Suprapubic skin (tissue), 4 donors: ENCODE results near the gene AGPAT1. TPM values are rescaled to one million over a fixed set of nuclear protein-coding genes. Genes with fewer than 3 reads are reported as not detected.

Experiments
- DNase-seq, 2 donors: peaks; one replicate each; pipeline ENCODE4 v3.0.0-alpha.2; 2019; ENCODE audit warnings: low spot score in 2 of 2
- H3K27ac ChIP-seq: fragments of 200-600 bp; sonication (generic); one replicate; pipeline ENCODE4 v1.5.1; 2019
- H3K27me3 ChIP-seq: fragments of 200-600 bp; sonication (generic); one replicate; pipeline ENCODE4 v1.5.1; 2019
- H3K36me3 ChIP-seq: fragments of 200-600 bp; sonication (generic); one replicate; pipeline ENCODE4 v1.5.1; 2019
- H3K4me1 ChIP-seq: fragments of 200-600 bp; sonication (generic); one replicate; pipeline ENCODE4 v1.5.1; 2019
- H3K4me3 ChIP-seq: fragments of 200-600 bp; sonication (generic); one replicate; pipeline ENCODE4 v1.5.1; 2019; ENCODE audit warnings: mild to moderate bottlenecking
- H3K9me3 ChIP-seq: fragments of 200-600 bp; sonication (generic); one replicate; pipeline ENCODE4 v1.5.1; 2019
- CTCF ChIP-seq, 2 donors: fragments of 200-600 bp in 1 of 2; fragments of 450-650 bp in 1 of 2; sonication (generic) in 1 of 2; IDR thresholded peaks; one replicate each; pipeline ENCODE4 v1.5.1; 2016 to 2019; ENCODE audit warnings: antibody characterized with exemption in 2 of 2, mild to moderate bottlenecking in 1 of 2, moderate library complexity in 1 of 2
- EP300 ChIP-seq: sonication (generic); formaldehyde crosslinking; IDR thresholded peaks from one replicate; pipeline ENCODE4 v1.6.1; 2017; ENCODE audit warnings: antibody characterized with exemption
- POLR2A ChIP-seq, 2 donors: fragments of 450-650 bp; IDR thresholded peaks; one replicate each; pipeline ENCODE4 v1.6.1; 2017; ENCODE audit warnings: antibody characterized with exemption in 2 of 2, mild to moderate bottlenecking in 2 of 2, moderate library complexity in 2 of 2
- POLR2AphosphoS5 ChIP-seq, 3 donors: sonication (generic); formaldehyde crosslinking; IDR thresholded peaks; one replicate each; pipeline ENCODE4 v1.6.1; 2017; ENCODE audit warnings: antibody characterized with exemption in 3 of 3
- WGBS: methylation state at CpG from one replicate; pipeline ENCODE4 v1.1.5; 2018; 5-methylcytosine and 5-hydroxymethylcytosine counted together
- total RNA-seq, 4 donors: library from RNA; depleted of rRNA; stranded (reverse); fragments of >200 nt; gene quantifications; one replicate each; pipeline ENCODE4 v1.1.0, GENCODE V29; 2016

AGPAT1 gene
- total RNA-seq, 4 donors from 2014 or later, result 30.4 to 68.9 (median 42.6) TPM

GRCh38 chr6:32182555-32182981 is 6.7 kb upstream of the AGPAT1 start:
- DNase-seq, result no peak
- TF ChIP-seq POLR2A (IDR thresholded peaks at IDR 0.05), result no peak
- TF ChIP-seq POLR2AphosphoS5 (IDR thresholded peaks at IDR 0.05), result no peak
- TF ChIP-seq EP300, result no peak
- no peak for TF ChIP-seq CTCF (IDR thresholded peaks at IDR 0.05)
- no peaks in the 10 kb centered on the region for H3K27me3 ChIP-seq
- no peak overlapping the region for H3K27ac ChIP-seq
- WGBS, result 70% methylated on average over 7 of the region's 10 CpGs
- peaks cover 58% of the 10 kb centered on the region for H3K4me1 ChIP-seq
- H3K4me3 ChIP-seq, result no peak overlapping the region
- peaks cover 41% of the 10 kb centered on the region for H3K36me3 ChIP-seq
- no peaks in the 10 kb centered on the region for H3K9me3 ChIP-seq

GRCh38 chr6:32181915-32182529 is 6.1 kb upstream of the AGPAT1 start:
- Histone ChIP-seq H3K36me3 (peaks cover 35% of the 10 kb centered on the region), H3K4me3 (no peak overlapping the region), H3K9me3 (no peaks in the 10 kb centered on the region), H3K27me3 (no peaks in the 10 kb centered on the region), H3K4me1 (peaks cover 58% of the 10 kb centered on the region), H3K27ac (peak overlapping the region; percentile 31)
- TF ChIP-seq EP300 (no peak), POLR2A (IDR thresholded peaks at IDR 0.05) (no peak)
- DNase-seq, result no peak
- WGBS, result 54% methylated on average over 10 of the region's 10 CpGs

DNA sequence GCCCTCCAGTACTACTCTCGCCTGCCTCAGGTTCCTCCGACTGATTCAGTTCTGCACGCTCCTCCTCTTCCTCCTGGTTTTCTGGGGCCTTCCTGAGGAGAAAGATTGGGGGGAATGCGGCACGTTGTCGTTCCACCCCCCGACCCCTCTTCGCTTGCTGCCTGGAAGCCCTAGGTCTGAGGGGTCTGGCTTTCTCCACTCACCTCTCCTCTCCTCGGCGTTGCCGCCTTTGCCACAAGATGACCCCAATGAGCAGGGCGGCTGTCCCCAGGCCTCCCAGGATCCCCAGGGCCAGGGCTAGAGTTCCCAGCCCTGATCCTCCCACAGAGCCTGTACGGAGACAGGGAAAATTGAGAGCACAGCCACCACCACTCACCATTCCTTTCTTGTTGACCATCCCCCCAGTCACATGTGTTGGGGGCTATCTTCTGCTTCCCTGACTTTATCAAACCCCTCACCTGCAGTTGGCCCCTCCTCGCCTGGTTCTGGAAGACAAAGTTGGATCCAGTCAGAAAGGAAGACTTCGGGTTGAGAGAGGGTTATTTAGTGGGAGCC is 5.3 kb upstream of the AGPAT1 start:
- peaks cover 27% of the 10 kb centered on the region for H3K36me3 ChIP-seq
- no peak for TF ChIP-seq POLR2A (IDR thresholded peaks at IDR 0.05)
- no peak for TF ChIP-seq EP300
- TF ChIP-seq CTCF (IDR thresholded peaks at IDR 0.05), result no peak
- no peak for TF ChIP-seq POLR2AphosphoS5 (IDR thresholded peaks at IDR 0.05)
- no peak overlapping the region for H3K4me3 ChIP-seq
- peak overlapping the region; percentile 20 for H3K27ac ChIP-seq
- H3K27me3 ChIP-seq, result no peaks in the 10 kb centered on the region
- peaks cover 58% of the 10 kb centered on the region for H3K4me1 ChIP-seq
- 92% methylated on average over 15 of the region's 15 CpGs for WGBS
- H3K9me3 ChIP-seq, result no peaks in the 10 kb centered on the region
- DNase-seq, result no peak

DNA sequence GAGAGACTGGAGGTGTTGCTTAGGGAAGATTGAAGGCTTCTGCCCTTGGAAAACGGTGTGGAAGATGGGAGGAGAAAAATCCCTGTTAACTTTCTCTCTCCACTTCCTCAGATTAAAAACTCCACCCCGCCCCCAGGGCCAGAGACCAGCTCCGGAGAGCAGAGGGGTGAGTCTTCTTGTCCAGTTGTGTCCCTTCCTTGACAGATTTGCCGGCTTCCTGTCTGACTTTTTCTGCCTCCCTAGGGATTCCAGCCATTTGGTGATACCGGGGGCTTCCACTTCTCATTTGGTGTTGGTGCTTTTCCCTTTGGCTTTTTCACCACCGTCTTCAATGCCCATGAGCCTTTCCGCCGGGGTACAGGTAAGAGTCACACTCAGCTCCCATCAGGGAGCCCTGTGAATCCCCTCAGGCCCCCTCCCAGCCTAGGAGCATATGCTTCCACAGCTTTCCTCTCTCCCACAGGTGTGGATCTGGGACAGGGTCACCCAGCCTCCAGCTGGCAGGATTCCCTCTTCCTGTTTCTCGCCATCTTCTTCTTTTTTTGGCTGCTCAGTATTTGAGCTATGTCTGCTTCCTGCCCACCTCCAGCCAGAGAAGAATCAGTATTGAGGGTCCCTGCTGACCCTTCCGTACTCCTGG is 4.0 kb upstream of the AGPAT1 start:
- Histone ChIP-seq H3K4me1 (peaks cover 61% of the 10 kb centered on the region), H3K27me3 (no peaks in the 10 kb centered on the region), H3K27ac (no peak overlapping the region), H3K36me3 (peaks cover 26% of the 10 kb centered on the region), H3K9me3 (no peaks in the 10 kb centered on the region), H3K4me3 (peak overlapping the region; percentile 93)
- TF ChIP-seq EP300, result no peak
- no peak for TF ChIP-seq CTCF (IDR thresholded peaks at IDR 0.05)
- TF ChIP-seq POLR2A (IDR thresholded peaks at IDR 0.05), result no peak
- no peak for TF ChIP-seq POLR2AphosphoS5 (IDR thresholded peaks at IDR 0.05)
- 68% methylated on average over 10 of the region's 10 CpGs for WGBS
- no peak for DNase-seq

- DNase-seq, result no peak
- peaks cover 60% of the 10 kb centered on the region for H3K4me1 ChIP-seq
- H3K9me3 ChIP-seq, result no peaks in the 10 kb centered on the region
- H3K27ac ChIP-seq, result peak overlapping the region; percentile 96
- TF ChIP-seq EP300, result no peak
- TF ChIP-seq POLR2A (IDR thresholded peaks at IDR 0.05), result no peak
- no peak for TF ChIP-seq POLR2AphosphoS5 (IDR thresholded peaks at IDR 0.05)
- TF ChIP-seq CTCF (IDR thresholded peaks at IDR 0.05), result no peak
- H3K27me3 ChIP-seq, result no peaks in the 10 kb centered on the region
- peaks cover 26% of the 10 kb centered on the region for H3K36me3 ChIP-seq
- WGBS, result 3% methylated on average over 24 of the region's 24 CpGs
- peak overlapping the region; percentile 93 for H3K4me3 ChIP-seq
Measured at GRCh38 chr6:32178547-32179440, 2.9 kb upstream of the AGPAT1 start.
